HG03469 (cell line): ENCODE data around the gene NLRP3.

Experiments used
- ATAC-seq: cut with Tn5 transposase; IDR thresholded peaks from one replicate; pipeline ENCODE4 v1.9.1; 2021; ENCODE audit warnings: mild to moderate bottlenecking, moderate library complexity, moderate number of reproducible peaks; ENCODE audit not compliant: unreplicated experiment

NLRP3 gene

GRCh38 chr1:247435759-247436147 is 19.8 kb downstream of the NLRP3 start:
- no peak for ATAC-seq

GRCh38 chr1:247437551-247438505 is 21.9 kb downstream of the NLRP3 start:
- no peak for ATAC-seq

GRCh38 chr1:247440001-247440620 is 24.1 kb downstream of the NLRP3 start:
- ATAC-seq: peak; percentile 98

GRCh38 chr1:247441606-247442005 is 25.6 kb downstream of the NLRP3 start:
- ATAC-seq: no peak

- no peak for ATAC-seq
Measured at GRCh38 chr1:247442164-247442563, 26.2 kb downstream of the NLRP3 start.

GRCh38 chr1:247443641-247444040 is 27.7 kb downstream of the NLRP3 start:
- ATAC-seq: no peak

- no peak for ATAC-seq
Measured at GRCh38 chr1:247444571-247444970, 28.6 kb downstream of the NLRP3 start.

- no peak for ATAC-seq
Measured at GRCh38 chr1:247445526-247446356, 29.8 kb downstream of the NLRP3 start.

GRCh38 chr1:247447162-247447909 is 31.4 kb downstream of the NLRP3 start:
- ATAC-seq: no peak

- no peak for ATAC-seq
Measured at GRCh38 chr1:247448107-247448791, 32.3 kb downstream of the NLRP3 start.

GRCh38 chr1:247451388-247452010 is 35.5 kb downstream of the NLRP3 start:
- ATAC-seq: no peak

GRCh38 chr1:247452447-247453039 is 36.6 kb downstream of the NLRP3 start:
- no peak for ATAC-seq

GRCh38 chr1:247453245-247453644 is 37.3 kb downstream of the NLRP3 start:
- no peak for ATAC-seq

- ATAC-seq: no peak
Measured at GRCh38 chr1:247453997-247454396, 38.0 kb downstream of the NLRP3 start.

- ATAC-seq: no peak
Measured at GRCh38 chr1:247456021-247456420, 40.0 kb downstream of the NLRP3 start.

- ATAC-seq: no peak
Measured at GRCh38 chr1:247456914-247457639, 41.1 kb downstream of the NLRP3 start.

- no peak for ATAC-seq
Measured at GRCh38 chr1:247459507-247459906, 43.5 kb downstream of the NLRP3 start.

GRCh38 chr1:247465796-247466195 is 49.8 kb downstream of the NLRP3 start:
- no peak for ATAC-seq
